K562 (cell line): ENCODE results near the gene SESN2. TPM values are rescaled to one million over a fixed set of nuclear protein-coding genes. Genes with fewer than 3 reads are reported as not detected.
A peak's percentile ranks its signal among the peaks of the same experiment; 100 is the strongest.

Source experiments
- BRF1 ChIP-seq: IDR thresholded peaks from 3 replicates; pipeline ENCODE4 v1.6.1; 2011; ENCODE audit warnings: borderline replicate concordance, mild to moderate bottlenecking; ENCODE audit not compliant: insufficient read length; ENCODE audit errors: extremely low read depth
- CHCHD3 ChIP-seq: fragments of 250-450 bp; sonication (Bioruptor Pico); IDR thresholded peaks from 2 replicates; pipeline ENCODE4 v2.1.2; 2022; ENCODE audit warnings: mild to moderate bottlenecking
- FOXP1 ChIP-seq: sonication (generic); formaldehyde crosslinking; IDR thresholded peaks from 2 replicates; pipeline ENCODE4 v1.8.0; 2022; ENCODE audit warnings: mild to moderate bottlenecking, missing genetic modification reagents
- HNRNPLL ChIP-seq: fragments of 200-400 bp; formaldehyde crosslinking; IDR thresholded peaks from 2 replicates; pipeline ENCODE4 v1.6.1; 2017; ENCODE audit warnings: low read length, low read depth, mild to moderate bottlenecking; ENCODE audit not compliant: poor library complexity, severe bottlenecking
- NR3C1 ChIP-seq: sonication (generic); formaldehyde crosslinking; IDR thresholded peaks from 2 replicates; pipeline ENCODE4 v1.8.1; 2022; ENCODE audit warnings: missing genetic modification reagents
- RBBP5 ChIP-seq: fragments of 200-600 bp; sonication (generic); IDR thresholded peaks from 2 replicates; pipeline ENCODE4 v1.6.1; 2012; ENCODE audit warnings: borderline replicate concordance, mild to moderate bottlenecking, low read length, control low read depth, inconsistent platforms; ENCODE audit not compliant: insufficient read depth, poor library complexity, severe bottlenecking
- RBFOX2 ChIP-seq: fragments of 200-400 bp; formaldehyde crosslinking; IDR thresholded peaks from 2 replicates; pipeline ENCODE4 v1.6.1; 2017; ENCODE audit warnings: low read depth, mild to moderate bottlenecking, low read length, moderate library complexity
- TBP ChIP-seq: optimal IDR thresholded peaks from 2 replicates; pipeline ENCODE3; 2011; ENCODE audit warnings: low read depth, low read length, improper control_type of control experiment
- ZNF124 ChIP-seq: sonication (generic); formaldehyde crosslinking; IDR thresholded peaks from 2 replicates; pipeline ENCODE4 v1.8.1; 2022; ENCODE audit warnings: missing genetic modification reagents
- ZNF24 ChIP-seq: fragments of 450-650 bp; IDR thresholded peaks from 2 replicates; pipeline ENCODE4 v1.6.1; 2016
- ZNF431 ChIP-seq: sonication (generic); formaldehyde crosslinking; IDR thresholded peaks from 2 replicates; pipeline ENCODE4 v1.8.0; 2022; ENCODE audit warnings: mild to moderate bottlenecking, missing genetic modification reagents
- polyA plus RNA-seq, 8 experiments: library from polyadenylated mRNA; depleted of rRNA in 4 of 8; stranded (reverse) in 5 of 8; unstranded in 3 of 8; fragments of >200 nt; fragmentation: Nextera tagmentation in 2 of 8; fragmentation: Illumina TruSeq in 1 of 8; extraction: Ambion mirVana in 2 of 8; extraction: Trizol in 1 of 8; gene quantifications; 2 replicates each; pipeline versions ENCODE4 v1.2.1 to v1.2.3, GENCODE V29; 2011 to 2014; ENCODE audit warnings: inconsistent platforms in 1 of 8, missing spikeins in 1 of 8
- total RNA-seq, 7 experiments: library from RNA; depleted of rRNA in 6 of 7; stranded (reverse); fragments of >200 nt in 6 of 7; fragmentation: Illumina TruSeq in 2 of 7; extraction: Trizol in 2 of 7; gene quantifications; 2 replicates each; pipeline versions ENCODE4 v1.2.1 to v1.2.3, GENCODE V29; 2011 to 2021; ENCODE audit warnings: low replicate concordance in 1 of 7
- TF ChIP-seq, protein P1 (sequence below): fragments of 200-800 bp; sonication (Bioruptor generic); IDR thresholded peaks from 2 replicates; pipeline ENCODE4 v1.6.1; 2017; ENCODE audit warnings: missing genetic modification characterization, missing compliant biosample characterization
- TF ChIP-seq, protein P2 (sequence below): fragments of 450-650 bp; IDR thresholded peaks from 2 replicates; pipeline ENCODE4 v1.7.1; 2018; ENCODE audit warnings: mild to moderate bottlenecking, low read depth; ENCODE audit not compliant: partially characterized antibody
- TF ChIP-seq, protein P3 (sequence below), 2 experiments: fragments of 150-350 bp in 1 of 2; IDR thresholded peaks; 2 replicates each; pipeline ENCODE4 v1.6.1; 2012 to 2016; ENCODE audit warnings: low read depth in 2 of 2, low read length in 2 of 2, mild to moderate bottlenecking in 1 of 2, moderate library complexity in 1 of 2
- TF ChIP-seq, protein P4 (sequence below): sonication (generic); formaldehyde crosslinking; IDR thresholded peaks from 2 replicates; pipeline ENCODE4 v1.8.1; 2023; ENCODE audit warnings: mild to moderate bottlenecking, missing genetic modification reagents

The SESN2 gene
- total and polyA plus RNA-seq, 9 of the 15 experiments (the other 6 are each of a cell fraction or from before 2014, with no cell fraction given), result 3.7 to 71.3 (median 16.8) TPM

DNA sequence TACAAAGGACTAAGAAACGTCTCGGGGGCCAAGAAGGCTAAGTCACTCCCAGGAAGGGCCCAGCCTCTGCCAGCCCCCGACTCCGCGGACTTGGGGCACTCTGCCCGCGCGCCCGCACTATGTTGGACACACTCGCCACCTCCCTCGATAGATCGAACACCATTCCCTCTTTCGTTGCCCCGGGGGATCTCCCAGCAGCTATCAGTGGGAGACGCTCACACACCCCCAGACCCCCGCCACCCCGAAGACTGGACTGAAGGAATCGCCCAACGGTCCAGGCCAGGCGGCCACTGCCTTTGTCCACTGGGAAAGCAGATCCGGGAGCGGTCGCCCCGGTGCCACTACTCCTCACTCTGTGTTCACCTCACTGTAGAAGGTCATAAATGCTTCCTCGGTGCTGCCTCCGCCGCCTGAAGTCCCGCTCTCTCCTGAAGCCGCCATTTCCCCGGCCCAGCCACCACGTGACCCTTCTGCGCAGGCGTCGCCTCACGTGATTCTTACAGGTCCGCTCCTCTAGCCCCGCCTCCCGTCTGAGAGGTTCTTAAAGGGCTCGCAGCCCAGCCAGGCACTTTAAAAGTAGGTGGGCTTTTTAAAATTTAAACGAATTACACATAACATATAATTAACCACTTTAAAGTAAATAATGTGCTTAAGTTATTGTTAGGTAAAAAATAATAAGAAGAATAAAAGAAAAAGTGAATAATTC is 26.6 kb upstream of the SESN2 start, which contains the start of gene DNAJC8 (continued):
- TF ChIP-seq RBFOX2 (peak; percentile 87), HNRNPLL (no peak), TBP (peak; percentile 90), ZNF431 (CRISPR knock-in tag) (no peak), BRF1 (no peak), ZNF124 (CRISPR knock-in tag) (no peak), ZNF24 (no peak), FOXP1 (CRISPR knock-in tag) (no peak), NR3C1 (CRISPR knock-in tag) (no peak), RBBP5 (peak; percentile 96), CHCHD3 (no peak)
- TF ChIP-seq, protein P1, sequence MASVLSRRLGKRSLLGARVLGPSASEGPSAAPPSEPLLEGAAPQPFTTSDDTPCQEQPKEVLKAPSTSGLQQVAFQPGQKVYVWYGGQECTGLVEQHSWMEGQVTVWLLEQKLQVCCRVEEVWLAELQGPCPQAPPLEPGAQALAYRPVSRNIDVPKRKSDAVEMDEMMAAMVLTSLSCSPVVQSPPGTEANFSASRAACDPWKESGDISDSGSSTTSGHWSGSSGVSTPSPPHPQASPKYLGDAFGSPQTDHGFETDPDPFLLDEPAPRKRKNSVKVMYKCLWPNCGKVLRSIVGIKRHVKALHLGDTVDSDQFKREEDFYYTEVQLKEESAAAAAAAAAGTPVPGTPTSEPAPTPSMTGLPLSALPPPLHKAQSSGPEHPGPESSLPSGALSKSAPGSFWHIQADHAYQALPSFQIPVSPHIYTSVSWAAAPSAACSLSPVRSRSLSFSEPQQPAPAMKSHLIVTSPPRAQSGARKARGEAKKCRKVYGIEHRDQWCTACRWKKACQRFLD (CRISPR knock-in tag), result no peak
- TF ChIP-seq, protein P2, sequence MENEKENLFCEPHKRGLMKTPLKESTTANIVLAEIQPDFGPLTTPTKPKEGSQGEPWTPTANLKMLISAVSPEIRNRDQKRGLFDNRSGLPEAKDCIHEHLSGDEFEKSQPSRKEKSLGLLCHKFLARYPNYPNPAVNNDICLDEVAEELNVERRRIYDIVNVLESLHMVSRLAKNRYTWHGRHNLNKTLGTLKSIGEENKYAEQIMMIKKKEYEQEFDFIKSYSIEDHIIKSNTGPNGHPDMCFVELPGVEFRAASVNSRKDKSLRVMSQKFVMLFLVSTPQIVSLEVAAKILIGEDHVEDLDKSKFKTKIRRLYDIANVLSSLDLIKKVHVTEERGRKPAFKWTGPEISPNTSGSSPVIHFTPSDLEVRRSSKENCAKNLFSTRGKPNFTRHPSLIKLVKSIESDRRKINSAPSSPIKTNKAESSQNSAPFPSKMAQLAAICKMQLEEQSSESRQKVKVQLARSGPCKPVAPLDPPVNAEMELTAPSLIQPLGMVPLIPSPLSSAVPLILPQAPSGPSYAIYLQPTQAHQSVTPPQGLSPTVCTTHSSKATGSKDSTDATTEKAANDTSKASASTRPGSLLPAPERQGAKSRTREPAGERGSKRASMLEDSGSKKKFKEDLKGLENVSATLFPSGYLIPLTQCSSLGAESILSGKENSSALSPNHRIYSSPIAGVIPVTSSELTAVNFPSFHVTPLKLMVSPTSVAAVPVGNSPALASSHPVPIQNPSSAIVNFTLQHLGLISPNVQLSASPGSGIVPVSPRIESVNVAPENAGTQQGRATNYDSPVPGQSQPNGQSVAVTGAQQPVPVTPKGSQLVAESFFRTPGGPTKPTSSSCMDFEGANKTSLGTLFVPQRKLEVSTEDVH, result no peak
- TF ChIP-seq, protein P3, sequence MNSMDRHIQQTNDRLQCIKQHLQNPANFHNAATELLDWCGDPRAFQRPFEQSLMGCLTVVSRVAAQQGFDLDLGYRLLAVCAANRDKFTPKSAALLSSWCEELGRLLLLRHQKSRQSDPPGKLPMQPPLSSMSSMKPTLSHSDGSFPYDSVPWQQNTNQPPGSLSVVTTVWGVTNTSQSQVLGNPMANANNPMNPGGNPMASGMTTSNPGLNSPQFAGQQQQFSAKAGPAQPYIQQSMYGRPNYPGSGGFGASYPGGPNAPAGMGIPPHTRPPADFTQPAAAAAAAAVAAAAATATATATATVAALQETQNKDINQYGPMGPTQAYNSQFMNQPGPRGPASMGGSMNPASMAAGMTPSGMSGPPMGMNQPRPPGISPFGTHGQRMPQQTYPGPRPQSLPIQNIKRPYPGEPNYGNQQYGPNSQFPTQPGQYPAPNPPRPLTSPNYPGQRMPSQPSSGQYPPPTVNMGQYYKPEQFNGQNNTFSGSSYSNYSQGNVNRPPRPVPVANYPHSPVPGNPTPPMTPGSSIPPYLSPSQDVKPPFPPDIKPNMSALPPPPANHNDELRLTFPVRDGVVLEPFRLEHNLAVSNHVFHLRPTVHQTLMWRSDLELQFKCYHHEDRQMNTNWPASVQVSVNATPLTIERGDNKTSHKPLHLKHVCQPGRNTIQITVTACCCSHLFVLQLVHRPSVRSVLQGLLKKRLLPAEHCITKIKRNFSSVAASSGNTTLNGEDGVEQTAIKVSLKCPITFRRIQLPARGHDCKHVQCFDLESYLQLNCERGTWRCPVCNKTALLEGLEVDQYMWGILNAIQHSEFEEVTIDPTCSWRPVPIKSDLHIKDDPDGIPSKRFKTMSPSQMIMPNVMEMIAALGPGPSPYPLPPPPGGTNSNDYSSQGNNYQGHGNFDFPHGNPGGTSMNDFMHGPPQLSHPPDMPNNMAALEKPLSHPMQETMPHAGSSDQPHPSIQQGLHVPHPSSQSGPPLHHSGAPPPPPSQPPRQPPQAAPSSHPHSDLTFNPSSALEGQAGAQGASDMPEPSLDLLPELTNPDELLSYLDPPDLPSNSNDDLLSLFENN (IDR thresholded peaks at IDR 0.05; ENCODE audit: low read depth in 2 of 2, low read length in 2 of 2), result no peak
- TF ChIP-seq, protein P4, sequence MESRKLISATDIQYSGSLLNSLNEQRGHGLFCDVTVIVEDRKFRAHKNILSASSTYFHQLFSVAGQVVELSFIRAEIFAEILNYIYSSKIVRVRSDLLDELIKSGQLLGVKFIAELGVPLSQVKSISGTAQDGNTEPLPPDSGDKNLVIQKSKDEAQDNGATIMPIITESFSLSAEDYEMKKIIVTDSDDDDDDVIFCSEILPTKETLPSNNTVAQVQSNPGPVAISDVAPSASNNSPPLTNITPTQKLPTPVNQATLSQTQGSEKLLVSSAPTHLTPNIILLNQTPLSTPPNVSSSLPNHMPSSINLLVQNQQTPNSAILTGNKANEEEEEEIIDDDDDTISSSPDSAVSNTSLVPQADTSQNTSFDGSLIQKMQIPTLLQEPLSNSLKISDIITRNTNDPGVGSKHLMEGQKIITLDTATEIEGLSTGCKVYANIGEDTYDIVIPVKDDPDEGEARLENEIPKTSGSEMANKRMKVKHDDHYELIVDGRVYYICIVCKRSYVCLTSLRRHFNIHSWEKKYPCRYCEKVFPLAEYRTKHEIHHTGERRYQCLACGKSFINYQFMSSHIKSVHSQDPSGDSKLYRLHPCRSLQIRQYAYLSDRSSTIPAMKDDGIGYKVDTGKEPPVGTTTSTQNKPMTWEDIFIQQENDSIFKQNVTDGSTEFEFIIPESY (CRISPR knock-in tag), result no peak
